HG02840 (cell line): Measurements from ENCODE around the gene MBTPS1.

Experiments
- ATAC-seq: cut with Tn5 transposase; IDR thresholded peaks from one replicate; pipeline ENCODE4 v1.9.1; 2021; ENCODE audit warnings: mild to moderate bottlenecking, moderate library complexity, moderate number of reproducible peaks; ENCODE audit not compliant: unreplicated experiment, low FRiP score

MBTPS1 gene

DNA sequence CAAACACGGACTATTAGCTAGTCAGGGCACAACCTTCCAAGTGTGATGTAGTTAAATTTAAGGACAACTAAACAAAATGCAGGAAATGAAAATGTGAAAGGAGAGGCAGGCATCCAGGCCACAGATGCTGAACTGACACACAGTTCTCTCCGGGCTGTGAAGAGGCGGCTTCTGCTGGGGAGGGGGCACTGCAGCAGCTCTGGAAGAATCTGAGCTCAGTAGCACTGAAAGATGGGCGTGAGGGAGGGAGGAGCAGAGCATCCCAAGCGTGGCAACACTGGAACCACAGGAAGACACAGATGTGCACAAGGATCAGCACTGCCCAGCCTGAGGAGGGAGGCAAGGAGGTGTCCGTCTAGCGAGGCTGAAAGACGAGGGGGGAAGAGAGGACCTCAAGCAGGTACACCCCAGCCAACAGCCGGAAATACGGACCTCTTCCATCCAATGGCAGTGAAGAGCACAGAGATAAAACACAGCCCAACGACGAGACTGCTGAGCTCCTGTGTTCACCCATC lies 11.4 kb downstream of the MBTPS1 start:
- no peak for ATAC-seq

DNA sequence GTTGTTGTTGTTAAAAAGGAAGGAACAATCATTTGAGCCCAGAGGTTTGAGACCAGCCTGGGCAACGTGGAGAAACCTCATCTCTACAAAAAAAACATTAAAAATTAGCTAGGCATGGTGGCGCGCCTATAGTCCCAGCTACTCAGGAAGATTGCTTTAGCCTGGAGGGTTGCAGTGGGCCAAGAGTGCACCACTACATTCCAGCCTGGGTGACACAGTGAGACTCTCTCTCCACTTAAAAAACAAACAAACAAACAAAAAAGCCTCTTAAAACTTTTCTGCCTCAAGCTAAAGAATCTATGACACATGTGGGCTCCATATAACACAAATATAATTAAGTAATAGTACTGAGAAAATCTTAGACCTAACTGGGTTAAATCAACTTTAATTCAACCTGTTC lies 12.5 kb downstream of the MBTPS1 start:
- no peak for ATAC-seq

DNA sequence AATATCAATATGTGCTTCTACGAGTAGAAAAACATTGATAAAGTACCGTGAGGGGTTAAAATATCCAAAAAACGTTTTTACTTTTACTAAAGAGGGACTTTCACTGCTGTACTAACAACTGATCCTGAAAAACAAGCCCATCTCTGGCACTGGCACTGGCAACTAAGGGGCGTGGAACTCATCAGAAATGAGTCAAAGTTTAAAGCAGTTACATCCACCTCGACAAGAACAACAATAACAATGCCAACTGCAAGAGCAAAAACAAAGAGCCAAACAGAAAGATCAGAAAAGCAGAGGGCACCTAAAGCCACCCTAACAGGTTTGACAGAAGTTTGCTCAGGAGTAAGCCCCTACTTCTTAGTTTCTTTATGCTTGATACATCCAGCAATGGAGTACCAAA lies 13.1 kb downstream of the MBTPS1 start:
- no peak for ATAC-seq

DNA sequence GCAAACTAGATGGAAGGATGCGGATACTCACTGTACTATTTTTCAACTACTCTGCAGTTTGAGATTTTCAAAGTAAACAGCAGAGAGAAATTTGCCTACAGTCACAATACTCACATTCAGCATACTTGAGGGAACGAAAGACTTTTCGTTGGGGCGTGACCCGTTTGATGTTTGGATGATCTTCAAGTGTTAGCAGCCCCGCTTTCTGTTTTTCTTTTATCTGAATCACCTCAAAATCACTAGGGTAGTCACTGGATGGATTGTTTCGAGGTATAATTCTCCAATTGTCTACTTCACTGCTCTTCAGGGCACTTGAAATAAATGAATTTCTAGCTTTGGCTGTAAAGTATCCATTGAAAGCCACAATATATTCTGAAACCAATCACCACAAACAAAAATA lies 17.8 kb downstream of the MBTPS1 start:
- ATAC-seq, result no peak

DNA sequence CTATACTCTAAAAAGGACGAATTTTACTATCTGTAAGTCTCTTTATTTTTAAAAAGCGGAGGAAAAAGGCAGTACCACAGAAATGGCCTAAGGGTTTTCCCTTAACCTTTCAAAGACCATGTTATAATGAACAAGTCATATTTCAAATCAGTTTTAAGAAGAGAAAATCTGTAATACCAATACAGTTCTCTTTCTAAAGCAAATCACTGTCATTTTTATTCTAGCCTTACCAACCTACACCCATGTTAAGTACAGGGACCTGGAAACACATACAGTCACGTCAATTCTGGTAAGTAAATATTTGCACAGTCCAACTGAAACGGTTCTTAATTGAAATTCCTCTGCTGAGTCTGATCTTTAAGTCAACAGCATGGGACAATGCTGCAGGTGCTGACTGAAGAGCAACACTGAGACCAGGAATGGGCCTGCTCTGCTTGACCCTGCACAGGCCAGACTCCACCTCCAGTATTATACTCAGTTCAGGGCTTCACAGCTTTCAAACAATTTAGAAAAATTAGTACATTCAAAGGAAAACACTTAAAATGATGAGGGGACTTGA lies 20.2 kb downstream of the MBTPS1 start:
- ATAC-seq, result no peak

DNA sequence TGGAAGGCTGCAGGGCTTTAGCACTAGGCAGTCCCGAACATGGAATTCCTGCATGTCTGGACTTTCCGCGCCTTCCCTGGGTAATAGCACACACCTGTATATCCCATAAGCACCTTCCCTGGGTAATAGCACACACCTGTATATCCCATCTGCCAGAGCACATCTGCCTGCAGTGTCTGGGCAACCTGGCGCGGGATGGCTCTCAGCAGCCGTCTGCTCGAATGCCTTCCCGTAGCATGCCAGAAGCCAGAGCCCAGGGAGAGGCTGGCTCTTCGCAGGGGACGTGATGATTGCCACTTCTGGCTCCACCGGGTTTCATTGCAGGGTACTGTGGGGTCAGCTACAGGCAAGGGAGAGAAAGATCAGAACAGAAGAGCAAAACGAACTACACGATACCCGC lies 21.3 kb downstream of the MBTPS1 start:
- ATAC-seq, result no peak

DNA sequence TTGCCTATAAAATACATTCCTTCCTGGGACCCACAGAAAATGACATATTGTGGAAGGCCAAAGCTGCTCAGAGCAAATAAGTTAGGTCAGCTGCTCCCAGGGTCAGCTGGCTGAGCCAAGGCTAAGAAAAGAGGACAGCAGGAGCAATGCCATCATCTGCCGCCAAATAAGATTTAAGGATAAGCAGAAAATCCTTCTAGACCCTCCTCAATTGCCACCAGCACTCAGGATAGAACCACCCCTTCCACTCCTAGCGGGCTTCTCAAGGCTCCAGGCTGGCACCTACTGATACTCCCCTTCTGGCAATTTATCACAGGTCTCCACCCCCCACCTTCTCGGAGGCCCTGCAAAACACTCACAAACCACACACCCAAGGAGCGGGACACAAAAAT lies 22.9 kb downstream of the MBTPS1 start:
- no peak for ATAC-seq

DNA sequence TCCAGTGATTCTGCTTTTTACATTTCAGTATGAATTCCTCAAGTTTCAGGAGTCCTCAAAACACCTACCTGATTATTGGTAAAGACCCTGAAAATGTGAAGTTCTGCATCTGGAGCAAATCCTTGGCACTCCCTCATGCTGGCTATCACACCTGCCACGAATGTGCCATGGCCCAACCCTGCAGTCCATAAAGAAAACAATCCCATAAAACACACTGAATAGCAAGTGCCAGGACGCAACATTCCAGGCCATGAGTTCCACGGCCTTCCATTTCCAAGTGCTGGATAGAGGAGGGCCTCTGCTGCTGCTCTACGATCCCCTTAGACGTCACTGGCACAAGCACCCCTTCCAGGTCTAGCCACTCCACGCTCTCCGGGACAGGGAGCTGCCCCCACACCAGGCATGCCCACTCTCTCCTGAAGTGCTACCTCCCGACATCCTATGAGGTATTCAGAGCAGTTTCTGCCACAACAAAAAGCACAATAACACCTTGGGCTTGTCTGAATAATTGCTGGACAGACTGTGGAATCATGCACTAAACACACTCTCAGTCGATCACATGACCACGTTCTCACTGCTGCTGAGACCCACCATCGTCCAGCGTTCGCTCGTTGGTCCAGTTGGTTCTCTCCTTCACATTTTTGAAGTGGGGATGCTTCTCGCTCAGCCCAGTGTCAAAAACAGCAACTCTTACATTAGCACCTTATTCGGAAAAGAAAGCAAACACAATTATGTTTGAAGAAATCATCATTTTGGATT lies 23.4 kb downstream of the MBTPS1 start:
- ATAC-seq, result no peak

DNA sequence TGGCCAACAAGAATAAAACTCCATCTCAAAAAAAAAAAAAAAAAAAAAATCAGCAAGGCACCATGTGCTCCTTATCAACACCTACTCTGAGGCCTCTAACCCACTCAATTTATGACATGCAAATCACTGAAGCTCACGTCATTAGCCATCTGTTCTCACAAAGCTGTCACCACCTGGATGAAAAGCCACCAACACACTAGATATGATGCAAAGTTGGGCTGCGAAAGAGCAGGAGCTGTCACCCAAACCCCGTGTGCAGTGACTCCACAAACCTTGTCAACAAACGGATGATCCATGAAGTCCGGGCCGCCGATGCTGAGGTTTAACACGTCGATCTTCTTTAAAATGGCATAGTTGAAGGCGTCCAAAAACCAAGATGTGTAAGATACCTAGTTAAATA lies 25.3 kb downstream of the MBTPS1 start:
- no peak for ATAC-seq

DNA sequence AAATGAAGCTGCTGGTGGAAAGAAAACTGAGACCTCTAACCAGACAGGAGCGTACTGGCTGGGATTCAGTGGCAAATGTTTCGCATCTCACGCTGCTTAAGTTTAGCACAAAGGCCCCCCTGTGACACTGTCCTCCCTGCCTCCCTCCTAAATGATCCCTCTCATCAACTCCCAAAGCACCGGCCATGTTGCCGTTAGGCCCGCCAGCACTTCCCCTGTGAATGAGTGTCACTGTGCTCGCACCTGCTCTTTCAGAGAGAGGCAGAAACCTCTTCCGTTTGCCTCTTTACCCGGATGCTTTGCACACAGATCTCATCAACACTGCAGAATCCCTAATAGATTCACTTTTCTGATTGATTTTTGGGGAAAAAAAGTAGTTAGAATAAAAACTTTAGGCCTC lies 26.5 kb downstream of the MBTPS1 start:
- no peak for ATAC-seq

DNA sequence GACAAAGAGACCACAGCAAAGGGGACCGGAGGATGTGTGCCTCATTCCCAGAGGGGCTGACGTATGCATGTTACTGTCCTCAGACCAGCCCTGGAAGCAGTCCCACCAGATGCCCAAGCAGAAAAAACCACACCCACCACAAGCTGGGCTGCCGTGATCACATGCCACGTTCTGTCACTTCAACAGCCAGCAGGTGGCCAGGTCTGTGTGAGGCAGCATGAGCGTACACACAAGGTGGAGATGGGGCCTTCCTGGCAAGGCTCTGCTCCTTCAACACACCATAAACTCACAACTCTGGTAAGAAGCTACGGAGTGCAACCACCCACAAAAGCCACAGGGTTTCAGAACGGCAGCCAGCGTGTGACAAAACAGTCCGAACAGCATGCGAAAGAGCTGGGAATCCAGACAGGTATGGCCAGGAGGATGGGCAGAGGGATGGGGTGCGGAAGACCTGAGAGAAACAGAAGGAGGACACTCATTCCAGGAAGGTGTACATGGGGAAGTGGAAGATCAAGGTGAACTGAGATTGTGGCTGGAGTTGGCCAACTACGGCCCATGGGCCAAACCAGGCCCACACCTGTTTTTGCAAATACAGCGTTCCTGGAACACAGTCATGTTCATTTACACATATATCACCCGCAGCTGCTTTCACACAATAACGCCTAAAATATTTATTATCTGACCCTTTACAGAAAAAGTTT lies 27.9 kb downstream of the MBTPS1 start:
- ATAC-seq, result peak; percentile 81

DNA sequence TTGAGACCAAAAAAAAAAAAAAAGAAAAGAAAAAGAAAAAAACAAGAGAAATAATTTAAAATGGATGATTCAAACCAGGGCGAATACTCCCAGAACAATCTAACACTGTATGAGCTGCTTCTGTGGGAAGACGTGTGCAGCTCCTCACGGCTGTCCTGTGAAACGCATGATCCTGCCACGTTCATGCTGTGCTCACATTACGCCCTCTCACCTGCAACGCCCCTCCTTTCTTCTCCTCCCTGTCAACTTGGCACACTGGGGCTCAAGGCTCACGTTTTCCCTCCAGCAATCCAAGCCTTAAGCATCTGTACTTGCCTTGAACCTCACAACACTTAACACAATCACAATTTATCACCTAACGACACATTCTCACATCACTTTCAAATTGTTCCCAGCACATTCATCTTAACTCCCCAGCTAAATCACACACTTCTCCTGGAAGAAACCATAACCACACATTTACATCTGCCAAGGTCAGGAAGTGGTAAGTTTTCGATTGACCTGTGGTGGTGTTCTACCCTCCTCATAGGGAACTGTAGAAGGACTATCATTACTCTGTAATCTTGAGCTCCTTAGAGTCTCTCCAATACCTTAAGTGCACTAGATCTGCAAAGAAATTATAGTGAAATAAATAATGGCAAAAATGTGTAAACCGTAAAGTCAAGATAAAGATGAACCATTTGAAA lies 29.1 kb downstream of the MBTPS1 start:
- ATAC-seq, result no peak

DNA sequence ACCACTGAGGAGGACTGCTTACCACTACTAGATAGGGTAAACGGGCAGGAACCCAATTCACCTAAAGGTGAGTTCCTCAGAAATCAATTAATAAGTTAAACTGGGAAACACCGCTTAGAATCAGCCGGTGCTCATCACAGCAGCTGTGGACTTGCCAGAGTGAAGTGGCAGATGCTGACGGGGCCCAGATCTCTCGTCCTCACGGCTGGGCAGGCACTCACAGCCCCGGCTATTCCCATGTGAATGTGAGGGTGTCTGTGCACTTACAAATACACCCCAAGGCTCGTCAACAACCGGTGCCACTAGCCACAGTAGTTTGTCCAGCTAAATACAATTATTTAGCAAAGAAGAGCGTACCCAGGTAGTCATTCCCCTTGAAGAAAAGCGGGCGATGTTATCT lies 29.7 kb downstream of the MBTPS1 start:
- no peak for ATAC-seq

DNA sequence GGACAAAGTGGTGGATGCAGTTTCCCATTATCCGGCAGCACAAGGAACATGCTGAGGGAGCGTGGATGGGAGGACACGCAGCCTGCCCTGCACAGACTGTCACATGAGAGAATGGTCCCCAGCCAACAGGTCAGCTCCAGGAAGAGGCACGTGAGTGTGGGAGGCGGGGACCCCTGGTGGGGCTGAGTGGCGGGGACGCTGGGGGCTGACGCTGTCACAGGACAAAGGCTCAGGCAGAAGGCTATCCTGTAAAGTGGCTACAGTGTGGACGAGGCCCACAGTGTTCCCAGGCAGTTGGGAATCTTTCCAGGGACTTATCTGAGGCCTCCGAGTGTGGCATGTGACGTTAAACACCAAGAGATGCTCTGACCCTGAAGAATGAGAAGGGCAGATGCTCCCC lies 30.4 kb downstream of the MBTPS1 start:
- ATAC-seq, result no peak

DNA sequence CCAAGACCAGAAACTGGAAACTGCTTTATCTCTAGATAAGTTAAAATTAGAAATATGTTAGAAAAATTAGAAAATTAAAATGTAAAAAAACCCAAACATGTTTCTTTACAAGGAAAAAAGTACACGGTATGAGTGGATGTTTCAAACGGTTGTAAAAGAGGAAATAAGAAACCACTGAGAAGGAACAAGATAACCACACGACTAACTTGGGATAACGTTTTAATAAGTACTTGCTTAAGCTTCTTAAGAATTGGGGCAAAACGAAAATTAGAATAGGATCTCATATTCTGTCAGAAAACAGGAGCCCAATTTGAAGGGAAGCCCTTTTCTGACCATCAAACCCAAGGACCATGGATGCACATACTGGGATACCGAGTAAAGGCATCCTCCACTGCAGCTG lies 31.0 kb downstream of the MBTPS1 start:
- no peak for ATAC-seq

DNA sequence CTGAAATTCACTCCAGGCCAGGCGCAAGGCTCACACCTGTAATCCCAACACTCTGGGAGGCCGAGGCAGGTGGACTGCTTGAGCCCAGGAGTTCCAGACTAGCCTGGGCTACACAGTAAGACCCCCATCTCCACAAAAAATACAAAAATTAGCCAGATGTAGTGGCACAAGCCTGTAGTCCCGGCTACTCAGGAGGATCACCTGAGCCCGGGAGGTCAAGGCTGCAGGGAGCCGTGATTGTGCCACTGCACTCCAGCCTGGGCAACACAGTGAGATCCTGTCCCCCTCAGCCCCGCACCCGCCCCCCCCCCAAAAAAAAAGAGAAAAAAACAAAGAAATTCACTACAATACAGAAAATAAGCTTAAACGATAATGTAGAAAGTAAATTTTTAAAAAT lies 31.5 kb downstream of the MBTPS1 start:
- ATAC-seq, result no peak

DNA sequence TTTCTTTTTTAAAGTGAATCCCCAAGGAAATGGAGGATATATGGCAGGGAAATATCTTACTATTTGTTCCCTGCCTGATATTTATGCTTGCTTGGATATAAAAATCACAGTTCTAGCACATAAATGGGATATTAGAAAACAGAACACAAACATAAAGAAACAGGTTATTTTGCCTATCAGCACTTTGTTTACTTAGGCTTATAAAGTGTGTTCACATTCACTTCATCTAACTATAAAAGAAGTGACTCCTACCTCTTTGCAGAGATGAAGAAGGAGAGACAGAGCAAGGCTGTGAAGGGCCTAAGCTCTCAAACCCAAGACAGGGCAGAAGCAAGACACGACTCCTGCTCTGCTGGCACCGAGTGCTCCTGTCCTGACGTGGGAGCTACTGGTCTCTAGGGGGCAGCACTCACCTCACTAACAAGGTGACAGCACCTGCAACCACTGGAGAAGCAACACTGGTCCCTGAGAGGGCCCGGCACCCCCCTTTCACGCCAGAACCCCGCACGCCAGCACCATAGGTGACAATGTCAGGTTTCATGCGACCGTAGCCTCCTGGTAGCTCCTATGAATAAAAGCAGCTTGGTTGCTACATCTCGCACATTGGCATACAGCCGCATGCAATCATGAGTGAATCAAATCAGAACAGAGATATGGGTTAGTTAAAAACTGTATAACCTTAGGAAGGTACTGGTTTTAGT lies 32.0 kb downstream of the MBTPS1 start:
- no peak for ATAC-seq

DNA sequence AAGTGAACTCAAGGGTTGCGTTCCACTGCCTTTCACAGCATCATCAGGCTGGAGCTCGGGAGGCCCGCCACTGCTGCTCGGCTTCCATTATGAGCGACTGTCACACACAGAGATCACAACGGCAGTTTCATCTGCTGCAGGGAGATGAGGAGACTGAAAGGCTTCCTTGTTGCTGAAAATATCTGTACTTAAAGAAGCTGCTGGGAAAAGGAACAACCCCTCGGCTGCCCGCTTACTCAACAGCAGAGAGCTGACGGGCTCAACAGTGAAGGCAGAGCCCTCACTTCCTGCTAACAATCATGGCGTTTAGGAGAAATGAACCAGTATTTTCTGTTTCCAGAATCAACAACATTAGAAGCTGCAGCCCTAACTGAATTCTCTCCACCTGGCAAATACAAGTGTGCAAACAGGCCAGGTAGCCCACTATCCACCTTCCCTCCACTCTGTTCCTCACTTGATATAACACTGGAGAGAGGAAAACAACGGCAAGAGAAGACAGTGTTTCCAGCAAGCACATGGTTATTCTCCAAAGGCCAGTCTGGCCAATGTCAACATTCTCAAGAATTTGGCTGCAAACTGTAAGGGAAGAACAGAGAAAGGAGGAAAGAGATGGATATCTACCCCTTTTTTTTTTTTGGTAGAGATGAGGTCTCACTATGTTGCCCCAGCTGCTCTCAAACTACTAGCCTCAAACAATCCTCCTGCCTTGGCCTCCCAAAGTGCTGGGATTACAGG lies 33.7 kb downstream of the MBTPS1 start:
- no peak for ATAC-seq

DNA sequence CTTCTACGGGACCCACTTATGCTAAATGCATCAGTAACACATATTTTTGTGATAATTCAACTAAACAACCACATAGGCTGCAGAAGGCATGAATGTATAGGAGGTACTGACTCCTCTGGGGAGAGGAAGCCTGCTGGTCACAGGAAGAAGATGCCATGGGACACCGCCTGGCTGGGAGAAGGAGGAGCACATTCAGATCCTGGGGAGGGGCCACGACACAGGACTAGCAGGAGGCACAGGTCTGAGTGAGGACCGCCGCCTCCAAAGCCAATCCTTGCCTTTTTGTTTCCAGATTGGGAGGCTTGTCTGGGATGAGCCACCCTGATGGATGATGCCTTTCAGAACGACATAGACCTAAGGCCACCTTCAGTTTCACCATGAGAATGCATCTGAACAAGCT lies 34.6 kb downstream of the MBTPS1 start:
- ATAC-seq, result no peak

DNA sequence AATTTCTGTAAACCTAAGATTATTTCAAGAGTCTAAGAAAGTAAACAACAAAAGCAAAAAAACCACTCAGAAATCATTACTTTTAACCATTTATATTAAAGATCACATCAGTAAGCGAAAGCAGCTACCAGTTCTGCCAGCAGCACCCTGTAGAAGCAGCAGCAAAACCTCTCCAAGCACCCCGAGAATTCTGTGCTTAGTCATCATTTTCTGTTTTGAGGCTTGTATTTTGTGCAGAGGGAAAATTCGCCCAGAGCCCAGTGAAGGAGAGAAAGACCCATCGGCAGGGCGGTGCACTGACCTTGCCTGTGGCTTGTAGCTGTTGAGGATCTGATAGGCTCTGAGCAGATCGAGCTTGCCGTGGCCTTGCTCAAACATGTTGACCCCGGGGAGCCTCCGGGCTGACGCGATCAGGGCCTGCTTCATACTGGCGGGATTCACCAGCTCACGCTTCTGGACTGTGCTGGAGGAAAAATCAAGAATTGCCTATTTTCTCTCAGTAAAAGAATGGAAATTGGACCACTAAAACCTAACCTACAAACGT lies 35.2 kb downstream of the MBTPS1 start:
- no peak for ATAC-seq
